NCI-H460 (cell line): Measurements from ENCODE around the gene GAL3ST2. TPM values are rescaled to one million over a fixed set of nuclear protein-coding genes. Genes with fewer than 3 reads are reported as not detected.

Experiments used
- DNase-seq: peaks from one replicate; pipeline ENCODE4 v3.0.0-alpha.2; 2016; ENCODE audit warnings: low read depth; ENCODE audit errors: extremely low read depth
- total RNA-seq: library from RNA; depleted of rRNA; stranded (reverse); fragments of >200 nt; shearing (Covaris generic); gene quantifications from 2 replicates; pipeline ENCODE4 v1.2.3, GENCODE V29; 2014

GAL3ST2 gene
- total RNA-seq, 1 experiment from 2014 or later, result 0.10 TPM

DNA sequence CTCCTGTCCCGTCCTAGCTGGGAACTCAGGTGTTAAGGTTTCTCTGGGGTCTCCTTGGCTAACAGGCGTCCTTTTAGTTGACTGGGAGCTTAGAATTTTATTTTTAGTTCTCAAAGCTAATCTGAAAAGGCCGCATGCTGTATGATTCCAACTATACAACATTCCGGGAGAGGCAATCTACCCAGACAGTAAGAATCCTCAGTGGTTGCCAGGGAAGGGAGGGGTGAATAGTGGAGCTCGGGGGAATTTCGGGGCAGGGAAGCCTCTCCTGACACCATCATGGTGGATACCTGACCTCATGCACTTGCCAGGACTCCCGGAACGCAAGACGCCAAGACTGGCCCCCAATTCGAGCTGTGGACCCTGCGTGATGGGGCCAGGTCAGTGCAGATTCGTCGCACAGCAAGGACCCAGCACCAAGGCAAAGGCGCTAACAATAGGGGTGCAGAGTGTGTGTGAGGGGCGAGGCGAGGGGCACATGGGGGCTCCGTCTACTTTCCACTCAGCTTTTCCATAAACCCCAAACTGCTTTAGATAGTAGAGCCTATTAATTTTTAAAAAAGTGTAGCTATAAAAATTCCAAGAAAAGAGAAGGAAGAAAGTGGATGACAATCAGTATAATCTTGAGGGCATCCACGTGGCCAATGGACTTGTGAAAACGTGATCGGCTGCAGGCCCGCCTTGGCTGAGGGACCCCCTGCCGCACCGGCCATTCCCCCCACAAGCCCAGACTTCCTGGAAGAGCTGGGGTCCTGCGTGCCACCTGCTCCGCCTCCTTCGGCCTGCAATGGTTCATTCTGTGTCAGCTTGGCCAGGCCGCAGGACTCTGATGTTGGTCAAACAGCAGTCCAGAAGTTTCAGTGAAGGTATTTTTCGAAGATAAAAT lies 64.8 kb downstream of the GAL3ST2 start:
- DNase-seq, result no peak

DNA sequence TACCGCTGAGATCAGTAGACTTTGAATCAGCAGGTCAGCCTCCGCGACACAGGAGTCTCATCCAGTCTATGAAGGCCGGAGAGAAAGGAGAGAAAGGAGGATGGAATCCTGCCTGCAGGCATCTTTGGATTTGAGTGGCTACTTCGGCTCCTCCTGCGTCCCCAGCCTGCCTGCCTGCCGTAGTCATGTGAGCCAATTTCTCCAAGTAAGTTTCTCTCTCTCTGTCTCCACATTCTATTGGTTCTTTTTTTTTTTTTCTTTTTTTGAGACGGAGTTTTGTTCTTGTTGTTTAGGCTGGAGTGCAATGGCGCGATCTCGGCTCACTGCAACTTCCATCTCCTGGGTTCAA lies 65.4 kb downstream of the GAL3ST2 start:
- DNase-seq, result no peak

DNA sequence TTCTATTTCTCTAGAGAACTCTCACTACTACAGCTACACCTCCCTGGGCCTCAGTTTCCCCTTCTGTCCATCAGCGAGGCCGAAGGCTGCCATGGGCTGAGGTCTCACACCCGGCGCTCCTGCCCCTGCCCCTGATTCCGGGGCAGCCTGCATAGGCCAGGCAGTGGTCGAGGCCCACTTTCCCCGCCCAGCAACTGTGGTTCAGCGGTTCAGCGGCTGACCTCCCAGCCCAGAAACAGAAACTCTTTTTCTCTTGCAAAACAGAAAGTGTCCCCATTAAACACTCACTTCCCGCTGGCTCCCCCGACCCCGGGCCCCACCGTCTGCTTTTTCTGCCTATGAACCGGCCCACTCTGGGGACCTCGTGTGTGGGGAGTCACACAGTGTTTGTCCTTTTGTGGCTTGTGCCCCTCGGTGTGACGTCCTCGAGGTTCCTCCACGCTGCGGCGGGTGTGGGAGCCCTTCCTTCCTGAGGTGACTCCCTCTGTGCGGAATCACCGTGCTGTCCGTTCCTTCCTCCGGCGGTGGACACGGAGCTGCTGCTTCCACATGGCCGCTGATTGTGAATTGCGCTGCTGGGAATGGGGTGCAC lies 66.1 kb downstream of the GAL3ST2 start:
- no peak for DNase-seq

DNA sequence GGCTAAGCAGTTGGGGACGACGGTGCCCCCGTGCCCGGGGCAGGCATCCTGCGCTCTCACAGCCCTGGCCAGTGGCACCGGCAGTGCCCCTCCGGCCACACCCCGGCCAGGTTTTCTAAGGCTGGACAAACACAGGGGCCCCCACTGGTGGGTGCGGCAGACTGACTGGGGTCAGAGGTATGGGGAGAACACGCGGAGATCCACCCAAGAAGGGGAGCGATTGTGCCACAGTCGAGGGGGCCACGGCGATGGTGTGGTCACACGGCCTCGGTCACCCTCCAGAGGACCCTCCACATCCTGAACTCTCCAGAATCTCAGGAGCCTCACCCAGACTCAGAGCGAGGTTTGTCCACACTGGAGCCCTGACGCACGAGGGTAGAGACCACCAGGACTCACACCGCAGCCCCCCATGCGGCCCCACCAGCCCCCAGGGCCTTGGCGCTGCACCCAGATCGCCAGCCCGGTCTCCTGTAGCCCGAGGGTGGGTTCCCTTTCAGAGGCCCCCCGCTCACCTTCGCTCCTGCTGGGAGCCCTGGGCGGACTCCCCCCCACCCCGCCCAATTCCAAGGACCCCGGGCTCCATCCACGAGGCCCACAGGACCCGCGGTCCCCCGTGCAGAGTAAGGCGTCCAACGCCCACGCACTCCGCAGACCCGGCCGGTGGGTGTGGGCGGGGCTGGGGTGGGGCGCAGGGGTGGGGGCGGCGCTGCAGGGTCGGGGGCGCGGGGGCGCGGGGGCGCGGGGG lies 66.9 kb downstream of the GAL3ST2 start:
- no peak for DNase-seq

DNA sequence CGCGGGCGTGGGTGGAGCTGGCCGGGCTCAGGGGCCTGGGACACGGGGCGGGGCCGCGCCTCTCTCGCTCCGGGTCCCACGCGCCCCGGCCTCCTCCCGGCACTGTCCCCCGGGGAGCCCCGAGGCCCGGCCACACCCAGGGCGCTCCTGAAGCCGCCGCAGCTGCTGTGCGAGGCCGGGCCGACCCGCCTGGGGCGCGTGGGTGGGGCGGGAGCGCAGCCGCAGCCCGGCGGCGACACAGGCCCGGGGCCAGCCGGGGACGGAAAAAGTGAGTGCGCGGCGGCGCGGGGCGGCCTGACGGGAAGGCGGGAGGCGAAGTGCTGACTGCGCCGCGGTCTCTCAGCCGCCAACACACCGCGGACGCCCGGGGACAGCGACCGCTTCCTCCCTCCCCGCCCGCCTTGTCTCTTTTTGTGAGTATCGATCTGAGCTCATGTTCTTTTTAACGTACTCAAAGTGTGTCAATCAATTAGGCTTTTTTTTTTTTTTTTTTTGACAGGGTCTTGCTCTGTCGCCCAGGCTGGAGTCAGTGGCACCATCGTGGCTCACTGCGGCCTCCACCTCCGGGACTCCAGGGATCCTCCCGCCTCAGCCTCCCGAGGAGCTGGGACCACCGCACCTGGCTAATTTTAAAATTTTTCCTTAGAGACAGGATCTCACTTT lies 67.6 kb downstream of the GAL3ST2 start:
- peak; percentile 63 for DNase-seq

DNA sequence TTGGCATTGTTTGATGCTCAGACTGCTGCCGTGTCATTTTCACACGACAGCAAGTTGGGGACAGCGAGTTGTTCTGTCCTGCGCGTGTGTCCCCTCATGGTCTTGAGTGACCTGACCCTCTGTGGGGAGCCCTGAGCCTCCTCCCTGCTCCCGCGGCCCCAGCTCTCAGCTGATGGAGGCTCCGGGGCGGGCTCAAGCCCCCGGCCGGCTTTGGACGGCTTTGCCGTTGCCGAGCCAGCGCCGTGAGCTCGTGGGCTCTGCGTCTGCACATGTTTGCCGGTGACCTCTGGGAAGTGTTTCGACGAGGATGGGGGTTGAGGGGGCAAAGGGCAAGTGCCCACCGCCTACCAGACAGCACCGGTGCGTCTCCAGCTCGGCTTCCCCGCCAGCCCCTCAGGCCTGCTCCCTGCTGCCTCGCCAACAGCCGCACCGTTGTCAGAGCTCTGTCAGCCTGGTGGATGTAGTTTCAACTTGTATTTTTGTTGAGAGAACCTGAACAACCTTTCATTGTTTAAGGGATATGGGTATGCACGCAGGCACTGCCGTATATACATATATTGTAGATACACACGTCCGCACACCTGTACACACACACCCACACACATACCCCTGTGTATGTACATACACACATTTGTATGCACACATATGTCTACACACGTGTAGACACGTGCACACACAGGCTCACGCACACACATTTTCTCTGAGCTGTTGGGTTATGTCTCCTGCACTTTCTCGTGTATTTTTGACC lies 68.4 kb downstream of the GAL3ST2 start:
- no peak for DNase-seq

DNA sequence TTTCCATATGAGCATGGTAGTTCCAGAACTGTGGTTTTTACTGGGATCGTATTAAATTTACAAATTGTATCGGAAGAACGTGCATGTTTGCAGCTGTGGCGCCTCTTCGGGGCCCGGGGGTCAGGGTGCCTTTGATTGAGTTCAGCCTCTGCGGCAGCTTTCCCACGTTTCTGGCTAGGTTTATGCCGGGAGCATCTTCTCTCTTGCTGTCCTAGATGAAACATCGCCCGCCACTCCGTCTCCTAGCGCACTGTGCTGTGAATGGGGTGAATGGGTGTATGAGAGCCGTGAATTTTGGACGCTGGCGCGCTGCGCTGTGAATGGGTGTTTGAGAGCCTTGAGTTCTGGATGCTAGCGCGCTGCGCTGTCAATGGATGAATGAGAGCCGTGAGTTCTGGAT lies 69.8 kb downstream of the GAL3ST2 start:
- DNase-seq, result no peak

DNA sequence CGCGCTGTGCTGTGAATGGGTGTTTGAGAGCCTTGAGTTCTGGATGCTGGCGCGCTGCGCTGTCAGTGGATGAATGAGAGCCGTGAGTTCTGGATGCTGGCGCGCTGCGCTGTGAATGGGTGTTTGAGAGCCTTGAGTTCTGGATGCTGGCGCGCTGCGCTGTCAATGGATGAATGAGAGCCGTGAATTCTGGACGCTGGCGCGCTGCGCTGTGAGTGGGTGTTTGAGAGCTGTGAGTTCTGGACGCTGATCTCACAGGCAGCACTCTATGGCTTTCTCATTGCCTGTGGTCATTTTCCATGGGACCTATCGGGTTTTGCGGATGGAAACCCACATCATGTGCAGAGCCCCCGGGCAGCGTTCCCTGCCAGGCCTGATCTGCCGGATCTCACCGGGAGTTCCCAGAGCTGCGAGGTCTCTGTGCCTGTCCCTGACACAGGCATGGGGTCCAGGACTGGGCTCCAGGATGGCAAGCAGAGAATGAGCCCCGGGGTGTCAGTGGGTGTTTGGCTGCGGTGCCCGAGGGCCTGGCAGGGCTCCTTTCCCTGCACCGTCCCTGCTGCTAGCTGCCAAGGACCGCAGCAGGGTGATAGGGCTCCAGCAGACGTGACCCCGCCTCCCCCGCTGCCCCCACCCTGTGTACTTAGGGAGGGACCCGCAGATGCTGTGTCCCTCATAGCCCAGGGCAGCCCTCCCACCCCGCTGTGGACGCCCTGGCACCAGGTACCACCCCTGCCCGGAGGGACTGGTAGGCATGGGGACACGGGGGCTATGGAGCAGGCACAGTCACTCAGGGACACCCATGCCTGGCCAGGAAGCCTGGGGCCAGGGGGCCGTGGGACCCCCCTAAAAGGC lies 72.4 kb downstream of the GAL3ST2 start:
- no peak for DNase-seq

DNA sequence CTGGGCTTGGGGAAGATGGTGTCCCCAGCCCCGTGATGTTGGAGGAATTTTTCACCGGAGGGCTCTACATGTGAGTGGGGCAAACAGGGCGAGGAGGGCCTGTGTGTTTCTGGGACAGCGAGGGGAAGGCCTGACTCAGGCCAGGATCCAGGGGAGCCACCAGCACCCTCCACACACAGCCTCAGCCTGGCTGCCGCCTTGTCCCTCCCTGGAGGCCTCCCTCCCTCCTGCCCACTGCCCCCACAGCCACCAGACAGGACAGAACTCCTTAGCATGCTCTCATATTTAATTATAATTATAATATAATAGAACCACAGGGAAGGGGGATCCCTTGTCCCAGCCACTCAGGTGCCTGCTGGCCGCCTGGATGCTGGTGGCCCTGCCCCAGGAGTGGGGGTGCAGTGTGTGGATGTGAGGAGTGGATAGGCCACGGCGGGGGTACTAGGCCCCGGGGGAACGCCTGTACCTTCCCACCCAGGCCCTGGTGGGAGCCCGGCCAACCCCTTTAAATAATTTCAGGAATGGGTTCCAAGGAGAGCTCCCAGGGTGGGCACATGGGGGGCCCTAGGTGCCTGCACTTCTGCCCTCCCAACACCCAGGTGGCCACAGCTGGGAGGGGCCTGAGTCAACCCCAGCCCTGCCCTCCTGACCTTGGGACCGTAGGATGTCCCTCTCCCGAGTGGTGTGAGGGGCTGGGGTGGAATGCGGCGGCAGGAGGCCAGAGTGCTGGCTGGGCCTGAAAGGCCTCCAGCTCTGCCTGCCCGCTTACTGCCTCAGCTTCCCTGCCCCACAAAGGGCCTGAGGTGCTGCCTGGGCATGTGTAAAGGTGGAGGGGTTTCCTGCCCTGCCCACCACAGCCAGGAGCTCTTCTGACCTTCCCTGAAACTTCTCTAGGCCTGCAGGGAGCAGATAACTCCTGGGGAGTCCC lies 73.3 kb downstream of the GAL3ST2 start:
- no peak for DNase-seq

DNA sequence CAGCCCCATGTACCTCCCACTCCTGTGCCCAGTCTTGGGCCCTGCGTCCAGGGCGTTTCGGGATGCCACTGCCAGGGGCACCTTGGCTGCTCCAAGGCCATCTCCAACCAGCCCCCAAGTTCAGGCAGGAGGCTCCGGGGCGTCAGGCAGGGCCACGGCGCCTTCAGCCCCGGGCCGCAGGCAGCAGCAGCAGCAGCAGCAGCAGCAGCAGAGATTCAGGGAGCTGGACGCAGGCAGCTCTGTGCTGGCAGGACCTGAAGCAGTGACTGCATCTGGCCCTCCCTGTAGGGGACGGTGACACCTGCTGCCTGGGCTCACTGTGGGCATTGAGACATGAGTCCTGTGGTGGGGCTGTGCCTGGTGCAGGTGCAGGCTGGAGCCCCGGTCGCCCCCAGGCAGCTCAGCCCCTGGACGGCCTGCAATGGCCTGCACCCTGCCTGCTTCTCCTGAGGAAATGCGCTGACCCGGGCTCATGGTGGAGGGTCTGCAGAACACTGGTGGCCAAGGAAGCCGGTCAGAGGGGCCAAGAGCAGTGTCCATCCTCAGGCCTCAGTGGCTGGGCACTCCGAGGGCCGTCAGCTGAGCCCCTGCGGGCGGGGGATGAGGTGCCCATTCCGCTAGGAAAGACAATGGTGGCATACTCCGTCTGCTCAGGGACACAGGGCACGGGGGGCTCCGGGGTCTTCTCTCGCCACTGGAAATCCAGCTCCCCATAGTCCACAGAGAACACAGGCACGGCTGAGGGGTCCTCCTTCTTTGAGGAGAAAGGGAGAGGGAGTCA lies 74.1 kb downstream of the GAL3ST2 start:
- DNase-seq, result no peak

DNA sequence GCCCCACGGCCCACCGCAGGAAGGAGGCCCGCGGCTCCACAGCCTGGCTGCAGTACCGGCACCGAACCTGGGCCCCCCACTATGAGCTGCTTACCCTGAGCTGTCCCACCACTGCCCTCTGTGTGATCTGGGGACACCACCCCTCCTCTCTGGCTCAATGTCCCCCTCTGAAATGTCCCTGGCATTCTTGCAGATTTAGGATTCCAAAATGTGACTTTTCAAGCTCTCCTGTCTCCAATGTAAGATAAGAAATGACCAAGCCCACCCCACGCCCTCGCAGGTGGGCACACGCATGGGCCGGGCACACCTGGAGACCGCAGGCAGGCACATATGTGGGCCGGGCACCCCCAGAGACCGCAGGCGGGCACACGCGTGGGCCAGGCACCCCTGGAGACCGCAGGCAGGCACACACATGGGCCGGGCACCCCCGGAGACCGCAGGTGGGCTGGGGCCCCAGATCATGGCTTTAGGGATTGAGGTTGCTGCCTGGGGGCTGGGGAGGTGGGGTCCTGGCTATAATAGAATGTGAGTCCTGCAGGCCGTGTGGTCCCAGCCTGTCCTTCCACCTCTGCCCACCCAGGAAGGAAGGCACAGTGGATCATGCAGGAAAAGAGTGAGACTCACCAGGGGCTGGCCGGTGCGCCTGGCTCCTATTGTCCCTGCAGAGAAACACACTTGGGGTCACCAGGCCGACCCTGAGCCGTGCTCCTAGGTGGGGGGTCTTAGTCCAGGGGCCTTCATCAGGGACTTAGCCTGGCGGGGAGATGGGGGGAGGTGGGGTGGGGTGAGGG lies 74.9 kb downstream of the GAL3ST2 start:
- DNase-seq, result no peak

DNA sequence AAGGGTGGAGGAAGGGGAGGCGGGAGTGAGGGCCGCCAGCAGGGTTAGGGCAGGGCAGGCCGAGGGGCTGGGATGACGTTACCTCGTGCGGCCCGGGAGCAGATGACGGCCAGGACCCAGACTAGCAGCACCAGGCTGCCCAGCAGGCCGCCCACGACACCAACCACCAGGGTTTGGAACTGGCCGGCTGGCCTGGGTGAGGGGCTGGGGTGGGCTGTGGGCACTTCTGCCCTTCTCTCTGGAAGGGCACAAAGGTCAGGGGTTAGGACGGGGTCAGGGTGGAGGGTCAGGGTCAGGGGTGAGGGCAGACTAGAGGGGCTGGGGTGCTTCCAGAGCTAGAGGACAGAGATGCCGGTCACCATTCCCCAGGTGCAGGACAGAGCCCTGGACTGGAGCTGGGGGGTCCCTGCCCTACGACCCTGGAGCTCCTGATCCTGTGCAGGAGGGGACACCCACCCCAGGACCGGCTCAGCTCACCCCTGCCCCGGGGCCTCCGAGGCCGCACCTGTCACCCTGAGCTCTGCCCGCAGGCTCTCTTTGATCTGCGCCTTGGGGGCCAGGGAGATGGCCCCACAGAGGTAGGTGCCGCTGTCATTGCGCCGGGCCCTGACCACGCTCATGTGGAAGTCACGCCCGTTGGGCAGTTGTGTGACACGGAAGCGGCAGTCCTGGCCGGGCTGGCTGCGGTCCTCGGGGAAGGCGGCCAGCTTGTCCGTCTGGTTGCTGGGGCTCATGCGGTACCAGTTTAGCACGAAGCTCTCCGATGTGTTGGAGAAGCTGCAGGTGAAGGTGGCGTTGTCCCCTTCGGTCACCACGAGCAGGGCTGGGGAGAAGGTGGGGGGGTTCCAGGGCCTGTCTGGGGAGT lies 75.7 kb downstream of the GAL3ST2 start:
- no peak for DNase-seq

DNA sequence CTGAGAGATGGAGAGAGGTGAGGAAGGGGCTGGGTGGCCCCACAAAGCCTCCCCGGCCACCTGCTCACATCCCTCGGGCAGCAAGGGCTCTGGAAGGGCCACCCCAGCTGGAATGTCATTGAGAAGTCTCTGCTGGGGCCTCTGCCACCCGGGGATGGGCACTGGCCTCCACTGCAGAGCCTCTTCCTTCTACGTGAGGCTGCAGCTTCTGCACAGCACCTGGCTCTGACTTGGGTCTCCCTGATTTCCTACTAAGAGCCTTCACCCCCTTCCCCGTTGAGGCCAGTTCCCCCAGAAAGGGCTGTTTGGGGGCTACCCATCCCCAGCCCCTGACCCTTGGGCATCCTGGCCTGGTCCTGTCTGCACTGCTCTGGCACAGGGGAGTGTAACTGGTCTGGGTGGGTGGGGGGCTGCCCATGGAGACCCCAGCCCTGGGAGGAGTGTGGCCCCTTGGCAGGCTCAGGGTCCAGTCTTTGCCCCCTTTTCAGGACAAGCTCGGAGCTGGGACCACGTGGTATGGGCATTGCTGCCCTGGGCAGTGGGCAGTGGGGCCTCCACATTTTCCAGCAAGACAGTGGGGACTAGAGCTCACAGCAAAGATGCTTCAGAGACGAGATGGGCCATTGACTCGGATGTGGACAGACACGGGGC lies 76.5 kb downstream of the GAL3ST2 start:
- no peak for DNase-seq
